Measurements from ENCODE around the gene BPIFB3. TPM values are rescaled to one million over a fixed set of nuclear protein-coding genes. Genes with fewer than 3 reads are reported as not detected.

Gene BPIFB3
- polyA plus RNA-seq, 3 donors: not detected

DNA sequence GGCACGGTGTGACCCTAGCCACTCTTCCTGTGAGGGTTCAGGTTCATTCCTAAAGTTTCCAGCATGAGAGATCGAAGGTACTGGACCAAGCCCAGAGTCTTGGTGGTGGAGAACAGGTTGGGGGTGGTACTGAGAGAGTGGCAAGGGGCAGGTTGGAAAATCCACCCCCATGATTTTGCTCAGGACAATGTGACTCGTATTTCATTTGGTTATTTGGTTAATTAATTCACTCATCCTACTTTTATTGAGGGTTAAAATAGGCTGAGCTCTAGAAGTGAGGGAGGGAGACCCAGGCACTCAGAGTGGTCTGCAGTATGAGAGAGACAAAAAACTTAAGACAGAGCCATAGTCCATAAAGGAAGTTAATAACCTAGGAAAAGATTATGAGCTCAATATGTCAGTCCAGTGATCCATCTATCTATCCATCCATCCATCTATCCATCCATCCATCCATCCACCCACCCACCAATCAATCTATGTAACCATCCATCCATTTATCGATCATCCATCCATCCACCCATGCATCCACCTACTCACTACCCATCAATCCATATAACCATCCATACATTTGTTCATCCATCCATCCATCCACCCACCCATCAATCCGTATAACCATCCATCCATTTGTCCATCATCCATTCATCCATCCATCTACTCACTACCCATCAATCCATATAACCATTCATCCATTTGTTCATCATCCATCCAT, 28.9 kb upstream of the BPIFB3 start:
- no peak overlapping the region for H3K27ac Mint-ChIP-seq
- DNase-seq: no peak
- no peaks in the 10 kb centered on the region for H3K36me3 Mint-ChIP-seq
- H3K4me3 Mint-ChIP-seq: no peak overlapping the region
- 98% methylated on average over 2 of the region's 5 CpGs for WGBS (ENCODE audit: insufficient coverage)
- Histone ChIP-seq H3K9ac (ENCODE audit: insufficient read depth, low read length, poor library complexity, severe bottlenecking) (no peak overlapping the region), H3K4me3 (replicated peaks in 1 of 3; ENCODE audit: low read depth in 2 of 3, low read length in 3 of 3) (no peak overlapping the region), H3K4me1 (ENCODE audit: control insufficient read depth in 1 of 2, insufficient read depth in 2 of 2, low read length in 2 of 2) (no peaks in the 10 kb centered on the region), H3K27ac (ENCODE audit: low read depth in 1 of 2, low read length in 2 of 2) (no peak overlapping the region), H3K27me3 (ENCODE audit: control insufficient read depth in 2 of 2, insufficient read depth in 2 of 2, low read length in 2 of 2) (no peaks in the 10 kb centered on the region), H3K36me3 (replicated peaks in 1 of 2; ENCODE audit: control insufficient read depth in 1 of 2, insufficient read depth in 2 of 2, low read length in 2 of 2) (no peaks in the 10 kb centered on the region), H3K4me2 (replicated peaks; ENCODE audit: extremely low read depth, low read length, poor library complexity, severe bottlenecking) (no peak overlapping the region), H4K20me1 (ENCODE audit: insufficient read depth, low read length) (no peaks in the 10 kb centered on the region), H3K9me3 (replicated peaks in 1 of 2; ENCODE audit: control insufficient read depth in 1 of 2, insufficient read depth in 1 of 2, low read length in 2 of 2) (no peaks in the 10 kb centered on the region), H3K79me2 (ENCODE audit: insufficient read depth, low read length) (no peaks in the 10 kb centered on the region), H2AFZ (ENCODE audit: insufficient read depth, low read depth, low read length, poor library complexity, severe bottlenecking) (no peak overlapping the region)
- no peaks in the 10 kb centered on the region for H3K4me1 Mint-ChIP-seq
- intact Hi-C loops (cut with micrococcal nuclease): no loop called here
- no peaks in the 10 kb centered on the region for H3K9me3 Mint-ChIP-seq
- peaks cover 0 to 3% (median 0%) of the 10 kb centered on the region in 3 donors for H3K27me3 Mint-ChIP-seq (ENCODE audit: low read depth in 3 of 3)
- TF ChIP-seq, protein P1, sequence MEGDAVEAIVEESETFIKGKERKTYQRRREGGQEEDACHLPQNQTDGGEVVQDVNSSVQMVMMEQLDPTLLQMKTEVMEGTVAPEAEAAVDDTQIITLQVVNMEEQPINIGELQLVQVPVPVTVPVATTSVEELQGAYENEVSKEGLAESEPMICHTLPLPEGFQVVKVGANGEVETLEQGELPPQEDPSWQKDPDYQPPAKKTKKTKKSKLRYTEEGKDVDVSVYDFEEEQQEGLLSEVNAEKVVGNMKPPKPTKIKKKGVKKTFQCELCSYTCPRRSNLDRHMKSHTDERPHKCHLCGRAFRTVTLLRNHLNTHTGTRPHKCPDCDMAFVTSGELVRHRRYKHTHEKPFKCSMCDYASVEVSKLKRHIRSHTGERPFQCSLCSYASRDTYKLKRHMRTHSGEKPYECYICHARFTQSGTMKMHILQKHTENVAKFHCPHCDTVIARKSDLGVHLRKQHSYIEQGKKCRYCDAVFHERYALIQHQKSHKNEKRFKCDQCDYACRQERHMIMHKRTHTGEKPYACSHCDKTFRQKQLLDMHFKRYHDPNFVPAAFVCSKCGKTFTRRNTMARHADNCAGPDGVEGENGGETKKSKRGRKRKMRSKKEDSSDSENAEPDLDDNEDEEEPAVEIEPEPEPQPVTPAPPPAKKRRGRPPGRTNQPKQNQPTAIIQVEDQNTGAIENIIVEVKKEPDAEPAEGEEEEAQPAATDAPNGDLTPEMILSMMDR (IDR thresholded peaks at IDR 0.05): no peak

DNA sequence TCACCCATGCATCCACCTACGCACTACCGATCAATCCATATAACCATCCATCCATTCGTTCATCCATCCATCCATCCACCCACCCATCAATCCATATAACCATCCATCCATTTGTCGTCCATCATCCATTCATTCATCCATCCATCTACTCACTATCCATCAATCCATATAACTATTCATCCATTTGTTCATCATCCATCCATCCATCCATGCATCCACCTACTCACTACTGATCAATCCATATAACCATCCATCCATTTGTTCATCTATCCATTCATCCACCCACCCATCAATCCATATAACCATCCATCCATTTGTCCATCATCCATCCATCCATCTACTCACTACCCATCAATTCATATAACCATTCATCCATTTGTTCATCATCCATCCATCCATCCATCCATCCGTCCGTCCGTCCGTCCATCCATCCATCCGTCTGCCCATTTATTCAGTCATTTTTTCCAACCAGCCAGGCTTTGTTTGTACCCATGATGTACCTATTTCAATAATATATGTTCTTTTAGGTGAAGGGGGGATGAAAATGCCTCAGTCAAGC, 28.3 kb upstream of the BPIFB3 start:
- Mint-ChIP-seq H3K36me3 (no peaks in the 10 kb centered on the region), H3K4me3 (no peak overlapping the region), H3K9me3 (no peaks in the 10 kb centered on the region), H3K4me1 (no peaks in the 10 kb centered on the region), H3K27ac (no peak overlapping the region), H3K27me3 (ENCODE audit: low read depth in 3 of 3) (peaks cover 0 to 2% (median 0%) of the 10 kb centered on the region in 3 donors)
- Histone ChIP-seq H3K27me3 (ENCODE audit: control insufficient read depth in 2 of 2, insufficient read depth in 2 of 2, low read length in 2 of 2) (no peaks in the 10 kb centered on the region), H3K27ac (ENCODE audit: low read depth in 1 of 2, low read length in 2 of 2) (no peak overlapping the region), H2AFZ (ENCODE audit: insufficient read depth, low read depth, low read length, poor library complexity, severe bottlenecking) (no peak overlapping the region), H3K36me3 (replicated peaks in 1 of 2; ENCODE audit: control insufficient read depth in 1 of 2, insufficient read depth in 2 of 2, low read length in 2 of 2) (no peaks in the 10 kb centered on the region), H4K20me1 (ENCODE audit: insufficient read depth, low read length) (no peaks in the 10 kb centered on the region), H3K9me3 (replicated peaks in 1 of 2; ENCODE audit: control insufficient read depth in 1 of 2, insufficient read depth in 1 of 2, low read length in 2 of 2) (no peaks in the 10 kb centered on the region), H3K4me3 (replicated peaks in 1 of 3; ENCODE audit: low read depth in 2 of 3, low read length in 3 of 3) (no peak overlapping the region), H3K4me2 (replicated peaks; ENCODE audit: extremely low read depth, low read length, poor library complexity, severe bottlenecking) (no peak overlapping the region), H3K79me2 (ENCODE audit: insufficient read depth, low read length) (no peaks in the 10 kb centered on the region), H3K4me1 (ENCODE audit: control insufficient read depth in 1 of 2, insufficient read depth in 2 of 2, low read length in 2 of 2) (no peaks in the 10 kb centered on the region), H3K9ac (ENCODE audit: insufficient read depth, low read length, poor library complexity, severe bottlenecking) (no peak overlapping the region)
- intact Hi-C loops (cut with micrococcal nuclease): no loop called here
- WGBS (ENCODE audit: insufficient coverage): 91% methylated on average over 4 of the region's 9 CpGs
- TF ChIP-seq, protein P1 (IDR thresholded peaks at IDR 0.05): no peak
- DNase-seq: no peak

Measured in CD14-positive monocyte (primary cell).